Omental fat pad (tissue), 4 donors: ENCODE results near the gene RCC1. TPM values are rescaled to one million over a fixed set of nuclear protein-coding genes. Genes with fewer than 3 reads are reported as not detected.
"Not testable (repeated sequence)": the region's sequence is repeated elsewhere in the genome, so short reads cannot be mapped to it uniquely, and the experiment has no call there.

Source experiments
- ATAC-seq: fragments of 150-250 bp; one replicate; pipeline ENCODE4 v1.9.1; 2016; ENCODE audit warnings: mild to moderate bottlenecking, moderate library complexity; ENCODE audit not compliant: low FRiP score
- DNase-seq: peaks from one replicate; pipeline ENCODE4 v3.0.0-alpha.2; 2019; ENCODE audit warnings: low spot score
- CTCF ChIP-seq, 3 donors: fragments of 450-650 bp; IDR thresholded peaks; one replicate each; pipeline ENCODE4 v1.5.1; 2016 to 2017; ENCODE audit warnings: antibody characterized with exemption in 3 of 3, mild to moderate bottlenecking in 3 of 3, moderate library complexity in 2 of 3
- total RNA-seq, 4 donors: library from RNA; depleted of rRNA; stranded (reverse); fragments of >200 nt; gene quantifications; one replicate each; pipeline ENCODE4 v1.1.0, GENCODE V29; 2016

The RCC1 gene
- total RNA-seq, 4 donors from 2014 or later, result 15.3 to 32.9 (median 22.1) TPM

GRCh38 chr1:28510970-28511440 lies 5.2 kb downstream of the RCC1 start:
- DNase-seq (no peak), ATAC-seq (no peak)
- no peak for TF ChIP-seq CTCF (IDR thresholded peaks at IDR 0.05)

- DNase-seq, result no peak
- no peak for TF ChIP-seq CTCF (IDR thresholded peaks at IDR 0.05)
- ATAC-seq, result no peak
Observed at GRCh38 chr1:28512058-28512611, 6.3 kb downstream of the RCC1 start.

- not testable (repeated sequence) for ATAC-seq, DNase-seq
Observed at GRCh38 chr1:28514445-28514933, 8.6 kb downstream of the RCC1 start.

GRCh38 chr1:28516518-28516956 lies 10.7 kb downstream of the RCC1 start:
- TF ChIP-seq CTCF (IDR thresholded peaks at IDR 0.05), result no peak
- ATAC-seq, result no peak
- DNase-seq, result no peak

- no peak for TF ChIP-seq CTCF (IDR thresholded peaks at IDR 0.05)
- ATAC-seq, result peak; percentile 10
- DNase-seq, result no peak
Observed at GRCh38 chr1:28517649-28517999, 11.8 kb downstream of the RCC1 start.

- DNase-seq (peak; percentile 80), ATAC-seq (peak; percentile 95)
- peak in 2 of 3 donors; percentile 80 to 96 for TF ChIP-seq CTCF (IDR thresholded peaks at IDR 0.05)
Observed at GRCh38 chr1:28518000-28518744, 12.3 kb downstream of the RCC1 start.

- ATAC-seq, result no peak
- TF ChIP-seq CTCF (IDR thresholded peaks at IDR 0.05), result no peak
- DNase-seq, result no peak
Observed at GRCh38 chr1:28518745-28519341, 13.0 kb downstream of the RCC1 start.
